GM12892 (cell line): ENCODE measurements around the gene RNF10.

Source experiments
- POLR2A ChIP-seq: IDR thresholded peaks from 2 replicates; pipeline ENCODE4 v1.6.1; 2011; ENCODE audit warnings: low read depth, low read length, control low read depth
- POLR2AphosphoS5 ChIP-seq: IDR thresholded peaks from 2 replicates; pipeline ENCODE4 v1.6.1; 2011; ENCODE audit warnings: low read depth, low read length, control low read depth

- TF ChIP-seq POLR2A (no peak), POLR2AphosphoS5 (no peak)
Measured at GRCh38 chr12:120588371-120588770, 54.2 kb downstream of the RNF10 start.
